ENCODE data around the gene NTF4.
A peak's percentile ranks its signal among the peaks of the same experiment; 100 is the strongest.

Gene NTF4

GRCh38 chr19:49064768-49065611 is at the start of gene NTF4:
Gene NTF4, minus strand, starts transcription at chr19:49064818. Its CDS starts 2,821 bp downstream, at chr19:49061997.
- DNase-seq, result no peak

DNA sequence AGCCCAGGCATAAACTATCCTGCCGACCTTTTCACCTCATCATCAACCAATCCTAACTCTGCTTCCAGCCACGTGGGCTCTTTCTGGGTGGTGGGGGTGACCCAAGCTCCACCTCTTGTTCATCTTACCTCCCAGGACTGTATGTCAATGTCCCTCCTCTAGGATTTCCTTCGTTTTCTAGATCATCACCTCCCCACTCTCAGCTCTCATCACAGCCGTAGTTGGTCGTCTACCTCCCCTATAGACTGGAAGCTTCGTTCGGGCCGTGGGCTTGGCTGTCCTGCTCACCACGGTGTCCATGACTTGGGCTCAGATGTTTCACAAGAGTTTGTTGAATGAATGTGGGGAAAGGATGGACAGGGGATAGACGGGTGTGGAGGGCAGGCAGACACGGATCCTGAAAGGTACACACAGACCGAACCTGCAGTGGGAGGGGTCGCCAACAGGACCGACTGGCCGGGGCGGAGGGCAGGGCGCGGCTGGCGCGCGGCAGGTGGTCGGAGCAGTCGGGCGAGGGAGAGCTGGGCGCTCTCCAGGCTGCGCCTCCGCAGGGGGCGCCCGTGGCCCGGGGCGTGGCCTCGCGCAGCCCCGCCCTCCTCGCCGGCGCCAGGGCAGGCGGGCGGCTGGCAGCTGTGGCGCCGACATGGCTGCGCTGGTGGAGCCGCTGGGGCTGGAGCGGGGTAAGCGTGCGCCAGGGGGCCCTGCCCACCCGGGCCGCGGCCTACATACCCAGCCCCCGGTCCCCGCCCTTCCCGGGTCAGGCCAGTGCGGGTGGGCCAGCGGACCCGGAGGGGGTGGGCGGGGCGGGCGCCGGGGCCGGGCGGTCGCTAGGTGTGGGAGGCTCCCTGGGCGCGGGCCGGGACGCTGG is 49.4 kb upstream of the NTF4 start, which contains the start of gene LIN7B:
Gene LIN7B (plus strand): TSS at position 609 of the 868 bp plus-strand sequence. CDS start 35 bp downstream, at position 644.
- DNase-seq, result peak; percentile 71

- DNase-seq, result peak; percentile 45
These were observed 46.8 kb upstream of the NTF4 start for GRCh38 chr19:49111218-49111998.

- peak; percentile 12 for DNase-seq
These were observed 45.9 kb upstream of the NTF4 start for GRCh38 chr19:49110567-49110966.

DNA sequence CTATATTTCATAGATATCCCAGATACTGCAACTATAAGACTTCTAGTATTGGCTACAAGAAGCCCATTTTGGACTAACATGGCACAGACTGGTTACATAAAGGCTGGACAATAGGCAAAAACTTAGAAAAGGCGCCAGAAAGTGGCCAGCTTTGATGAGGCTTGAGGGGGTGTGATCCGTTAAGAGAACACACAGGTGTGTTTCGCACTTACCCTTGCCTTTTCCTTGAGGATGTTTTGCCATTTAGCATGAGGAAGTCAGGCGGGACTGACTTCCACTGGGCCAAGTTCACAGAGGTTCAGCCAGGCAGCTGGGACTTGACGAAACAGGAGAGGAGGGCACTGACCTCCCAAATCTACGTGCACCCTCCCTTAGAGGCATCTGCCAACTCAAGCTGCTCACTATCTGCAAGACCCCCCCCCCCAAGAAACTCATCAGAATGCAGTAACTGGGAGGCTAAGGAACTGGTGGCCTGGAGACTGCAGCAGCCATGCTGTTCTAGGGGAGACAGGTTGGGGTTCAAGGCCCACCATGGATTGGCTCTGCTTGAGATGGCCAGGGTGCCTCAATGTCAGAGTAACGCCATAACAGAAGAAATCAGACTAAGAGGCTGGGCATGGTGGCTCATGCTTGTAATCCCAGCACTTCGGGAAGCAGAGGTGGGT is 45.1 kb upstream of the NTF4 start:
- no peak for DNase-seq

DNA sequence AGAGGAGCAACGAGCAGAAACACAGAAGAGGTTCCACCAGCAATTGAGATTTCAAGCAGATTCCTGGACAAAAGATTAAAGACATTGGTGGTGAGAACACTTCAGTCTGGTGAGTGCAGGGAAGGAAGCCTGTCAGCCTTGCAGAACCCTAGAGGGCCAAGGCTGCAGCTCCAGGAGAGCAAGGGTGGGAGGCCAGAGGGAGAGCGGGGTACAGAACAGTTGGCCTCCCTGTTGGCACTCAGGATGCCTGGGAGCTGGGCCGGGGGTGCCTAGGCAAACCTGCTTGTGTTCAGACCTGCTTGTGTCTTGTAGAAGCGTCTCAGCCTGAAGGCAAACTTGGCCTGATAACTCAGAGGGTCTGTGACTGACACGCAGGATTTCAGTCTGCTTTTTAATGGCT is 44.4 kb upstream of the NTF4 start:
- no peak for DNase-seq

DNA sequence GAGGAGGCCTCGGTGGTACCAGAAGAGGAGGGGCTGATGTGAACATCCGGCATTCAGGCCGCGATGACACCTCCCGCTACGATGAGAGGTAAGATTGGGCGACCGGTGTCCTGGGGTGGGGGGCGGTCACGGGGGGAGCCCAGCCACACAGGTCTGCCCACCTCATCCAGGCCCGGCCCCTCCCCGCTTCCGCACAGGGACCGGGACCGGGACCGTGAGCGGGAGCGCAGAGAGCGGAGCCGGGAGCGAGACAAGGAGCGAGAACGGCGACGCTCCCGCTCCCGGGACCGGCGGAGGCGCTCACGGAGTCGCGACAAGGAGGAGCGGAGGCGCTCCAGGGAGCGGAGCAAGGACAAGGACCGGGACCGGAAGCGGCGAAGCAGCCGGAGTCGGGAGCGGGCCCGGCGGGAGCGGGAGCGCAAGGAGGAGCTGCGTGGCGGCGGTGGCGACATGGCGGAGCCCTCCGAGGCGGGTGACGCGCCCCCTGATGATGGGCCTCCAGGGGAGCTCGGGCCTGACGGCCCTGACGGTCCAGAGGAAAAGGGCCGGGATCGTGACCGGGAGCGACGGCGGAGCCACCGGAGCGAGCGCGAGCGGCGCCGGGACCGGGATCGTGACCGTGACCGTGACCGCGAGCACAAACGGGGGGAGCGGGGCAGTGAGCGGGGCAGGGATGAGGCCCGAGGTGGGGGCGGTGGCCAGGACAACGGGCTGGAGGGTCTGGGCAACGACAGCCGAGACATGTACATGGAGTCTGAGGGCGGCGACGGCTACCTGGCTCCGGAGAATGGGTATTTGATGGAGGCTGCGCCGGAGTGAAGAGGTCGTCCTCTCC is 43.2 kb upstream of the NTF4 start:
- no peak for DNase-seq

DNA sequence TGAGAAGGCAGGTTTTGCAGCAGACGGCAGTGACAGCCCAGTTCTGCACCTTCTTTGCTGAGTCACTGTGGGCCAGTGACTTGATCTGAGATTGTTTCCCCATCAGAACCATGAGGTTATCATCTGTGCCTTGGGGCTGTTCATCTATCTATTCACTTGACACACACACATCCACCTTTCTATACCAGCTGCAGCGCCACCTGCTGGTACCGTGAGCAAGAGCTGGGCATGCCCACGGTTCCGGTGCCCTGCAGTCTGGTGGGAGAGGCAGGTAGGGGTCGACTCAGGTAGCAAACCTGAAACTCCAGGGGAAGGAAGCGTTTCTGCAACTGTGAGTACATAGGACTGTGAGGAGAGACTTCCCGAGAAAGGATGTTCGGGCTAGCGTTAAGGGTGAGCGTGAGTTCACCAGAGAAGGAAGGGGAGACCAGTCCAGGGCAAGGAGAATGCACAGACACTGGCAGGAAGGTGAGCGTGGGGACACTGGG is 42.1 kb upstream of the NTF4 start:
- peak; percentile 44 for DNase-seq

DNA sequence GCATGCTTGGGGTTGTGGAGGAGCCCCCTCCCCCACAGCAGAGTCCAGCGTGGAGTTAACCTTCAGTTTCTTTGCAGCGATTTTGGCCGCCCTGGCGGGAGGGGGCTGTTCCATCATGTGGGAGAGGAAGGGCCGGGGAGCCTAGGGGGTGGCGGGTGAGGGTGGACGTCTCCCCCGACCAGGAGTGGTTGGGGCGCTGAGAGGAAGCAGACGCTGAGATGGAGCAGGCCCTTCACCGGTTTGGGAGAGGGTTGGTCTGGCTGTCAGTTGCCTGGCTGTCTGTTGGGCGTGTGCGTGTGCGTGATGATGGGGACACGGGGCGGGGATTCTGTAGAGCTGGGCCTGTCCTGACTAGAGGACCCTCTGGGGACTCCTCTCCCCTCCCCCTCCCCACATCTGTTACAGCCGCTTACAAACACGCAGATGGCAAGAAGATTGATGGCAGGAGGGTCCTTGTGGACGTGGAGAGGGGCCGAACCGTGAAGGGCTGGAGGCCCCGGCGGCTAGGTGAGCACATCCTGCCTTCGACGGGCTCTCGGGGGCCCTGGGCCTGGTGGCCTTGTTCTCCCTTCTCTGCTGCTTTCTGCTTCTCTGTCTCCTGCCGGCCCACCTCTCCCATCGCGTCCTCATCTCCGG is 39.7 kb upstream of the NTF4 start:
- DNase-seq, result no peak

GRCh38 chr19:49103331-49104085 is 38.9 kb upstream of the NTF4 start:
- no peak for DNase-seq

GRCh38 chr19:49102303-49102702 is 37.7 kb upstream of the NTF4 start:
- no peak for DNase-seq

- DNase-seq, result no peak
These were observed 36.5 kb upstream of the NTF4 start for GRCh38 chr19:49101160-49101559.

DNA sequence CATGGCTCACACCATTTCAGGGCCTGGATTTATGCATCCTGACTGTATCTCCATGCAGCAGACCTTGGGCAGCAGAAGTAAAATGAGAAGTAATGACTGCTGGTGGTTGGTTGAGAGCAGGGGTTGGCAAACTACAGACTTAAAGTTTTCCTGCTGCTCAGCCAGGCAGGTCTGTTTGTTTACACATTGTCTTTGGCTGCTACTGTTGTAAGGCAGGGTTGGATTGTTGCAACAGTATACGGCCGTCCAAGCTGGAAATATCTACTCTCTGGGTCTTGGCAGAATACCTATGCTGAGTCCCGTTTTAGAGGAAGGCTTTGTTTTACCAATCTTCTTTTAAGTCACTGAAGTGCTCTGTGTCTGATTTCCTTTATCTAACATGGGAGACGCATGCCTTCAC is 34.2 kb upstream of the NTF4 start:
- DNase-seq, result no peak

- DNase-seq, result peak; percentile 73
These were observed 33.1 kb upstream of the NTF4 start for GRCh38 chr19:49097453-49098288.

- no peak for DNase-seq
These were observed 30.2 kb upstream of the NTF4 start for GRCh38 chr19:49094505-49095482.

DNA sequence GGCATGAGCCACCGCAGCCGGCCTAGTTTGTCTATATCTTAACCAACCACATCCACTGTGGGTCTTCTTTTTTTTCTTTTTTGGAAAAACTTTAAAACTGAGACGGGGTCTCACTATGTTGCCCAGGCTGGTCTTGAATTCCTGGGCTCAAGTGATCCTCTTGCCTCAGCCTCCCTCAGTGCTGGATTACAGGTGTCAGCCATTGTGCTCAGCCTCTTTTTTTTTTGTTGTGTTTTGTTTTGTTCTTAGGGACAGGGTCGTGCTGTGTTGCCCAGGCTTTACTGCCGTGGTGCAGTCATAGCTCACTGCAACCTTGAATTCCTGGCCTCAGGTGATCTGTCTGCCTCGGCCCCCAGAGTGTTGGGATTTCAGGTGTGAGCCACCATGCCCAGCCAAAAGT is 28.1 kb upstream of the NTF4 start:
- no peak for DNase-seq

- DNase-seq, result no peak
These were observed 26.9 kb upstream of the NTF4 start for GRCh38 chr19:49091391-49092038.
